Thoracic aorta (tissue), 2 donors: Measurements from ENCODE around the gene CKAP4. TPM values are rescaled to one million over a fixed set of nuclear protein-coding genes. Genes with fewer than 3 reads are reported as not detected.

ENCODE experiments used
- ATAC-seq: fragments of 150-250 bp; one replicate; pipeline ENCODE4 v1.8.0; 2017; ENCODE audit warnings: low read depth; ENCODE audit not compliant: insufficient number of reproducible peaks, low FRiP score
- DNase-seq: peaks from one replicate; pipeline ENCODE4 v3.0.0-alpha.2; 2020; ENCODE audit warnings: low spot score
- H3K27ac ChIP-seq, 2 donors: fragments of 200-600 bp; sonication (generic); 1 replicate in 1 of 2; 2 replicates in 1 of 2; pipeline ENCODE4 v1.5.1; 2016; ENCODE audit warnings: mild to moderate bottlenecking in 2 of 2, moderate library complexity in 2 of 2
- H3K27me3 ChIP-seq: fragments of 200-600 bp; sonication (generic); replicated peaks from 2 replicates; pipeline ENCODE4 v1.6.0; 2016; ENCODE audit warnings: mild to moderate bottlenecking; ENCODE audit not compliant: insufficient read depth
- H3K36me3 ChIP-seq: fragments of 200-600 bp; sonication (generic); one replicate; pipeline ENCODE4 v1.5.1; 2016
- H3K4me1 ChIP-seq, 2 donors: fragments of 200-600 bp; sonication (generic); 1 replicate in 1 of 2; 2 replicates in 1 of 2; pipeline versions ENCODE4 v1.5.1 to v1.6.0; 2016; ENCODE audit warnings: low read depth in 2 of 2, mild to moderate bottlenecking in 1 of 2; ENCODE audit not compliant: control insufficient read depth in 1 of 2
- H3K4me3 ChIP-seq: fragments of 200-600 bp; sonication (generic); 2 replicates; pipeline ENCODE4 v1.5.1; 2016; ENCODE audit warnings: mild to moderate bottlenecking
- H3K9me3 ChIP-seq: fragments of 200-600 bp; sonication (generic); 2 replicates; pipeline ENCODE4 v1.5.1; 2016
- CTCF ChIP-seq: fragments of 200-600 bp; sonication (generic); IDR thresholded peaks from one replicate; pipeline ENCODE4 v1.5.1; 2019; ENCODE audit warnings: antibody characterized with exemption
- total RNA-seq, 2 donors: library from RNA; depleted of rRNA; stranded (reverse); fragments of >200 nt; gene quantifications; one replicate each; pipeline versions ENCODE4 v1.1.0 to v1.2.3, GENCODE V29; 2016

The CKAP4 gene
- total RNA-seq, 2 donors from 2014 or later: 81.4 to 85.1 TPM

- ATAC-seq: no peak
- Histone ChIP-seq H3K4me3 (no peak overlapping the region), H3K4me1 (no peaks in the 10 kb centered on the region), H3K27me3 (no peaks in the 10 kb centered on the region), H3K36me3 (no peaks in the 10 kb centered on the region), H3K27ac (no peak overlapping the region), H3K9me3 (peaks cover 15% of the 10 kb centered on the region)
- no peak for DNase-seq
- no peak for TF ChIP-seq CTCF
Observed at GRCh38 chr12:106214571-106214970, 33.2 kb downstream of the CKAP4 start.

- H3K4me1 ChIP-seq: no peaks in the 10 kb centered on the region
- ATAC-seq (no peak), DNase-seq (no peak)
- no peaks in the 10 kb centered on the region for H3K27me3 ChIP-seq
- H3K4me3 ChIP-seq: no peak overlapping the region
- peaks cover 15% of the 10 kb centered on the region for H3K9me3 ChIP-seq
- H3K27ac ChIP-seq: no peak overlapping the region
- H3K36me3 ChIP-seq: no peaks in the 10 kb centered on the region
- TF ChIP-seq CTCF: no peak
Observed at GRCh38 chr12:106213662-106214061, 34.2 kb downstream of the CKAP4 start.

- Histone ChIP-seq H3K36me3 (no peaks in the 10 kb centered on the region), H3K9me3 (no peaks in the 10 kb centered on the region), H3K27ac (no peak overlapping the region), H3K27me3 (no peaks in the 10 kb centered on the region), H3K4me3 (no peak overlapping the region), H3K4me1 (no peaks in the 10 kb centered on the region)
- no peak for DNase-seq
- no peak for TF ChIP-seq CTCF
- ATAC-seq: no peak
Observed at GRCh38 chr12:106211973-106212372, 35.8 kb downstream of the CKAP4 start.

- H3K9me3 ChIP-seq: no peaks in the 10 kb centered on the region
- H3K4me3 ChIP-seq: no peak overlapping the region
- no peak overlapping the region for H3K27ac ChIP-seq
- H3K4me1 ChIP-seq: no peaks in the 10 kb centered on the region
- TF ChIP-seq CTCF: no peak
- no peak for ATAC-seq
- H3K36me3 ChIP-seq: no peaks in the 10 kb centered on the region
- no peaks in the 10 kb centered on the region for H3K27me3 ChIP-seq
- no peak for DNase-seq
Observed at GRCh38 chr12:106205208-106206069, 42.4 kb downstream of the CKAP4 start.

- Histone ChIP-seq H3K9me3 (no peaks in the 10 kb centered on the region), H3K27ac (no peak overlapping the region), H3K4me1 (no peaks in the 10 kb centered on the region), H3K27me3 (no peaks in the 10 kb centered on the region), H3K36me3 (no peaks in the 10 kb centered on the region), H3K4me3 (no peak overlapping the region)
- no peak for ATAC-seq
- no peak for TF ChIP-seq CTCF
- DNase-seq: no peak
Observed at GRCh38 chr12:106204312-106204711, 43.5 kb downstream of the CKAP4 start.
